Measurements from ENCODE around the gene GUCY2F.

GUCY2F gene

DNA sequence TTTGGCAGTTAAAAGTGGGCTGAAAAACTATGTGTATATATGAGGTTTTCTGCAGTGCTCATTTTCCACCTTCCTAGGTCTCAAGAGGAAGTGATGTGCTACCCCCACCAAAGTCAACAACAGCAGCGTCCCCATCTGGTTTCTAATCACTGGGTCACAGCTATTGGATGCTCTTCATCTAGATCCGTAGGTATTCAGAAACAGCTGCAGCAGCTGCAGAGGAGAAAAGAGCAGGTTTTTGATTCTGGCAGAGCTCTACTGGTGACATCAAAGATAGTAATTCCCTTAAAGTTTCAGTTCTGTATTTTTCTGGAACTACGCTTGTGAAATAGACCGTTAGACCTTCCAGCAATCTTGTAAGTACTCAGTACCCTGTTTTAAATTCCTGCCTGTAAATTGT lies 5.8 kb upstream of the GUCY2F start:
- H3K27ac ChIP-seq: no peak overlapping the region
- no peak for TF ChIP-seq ZFX (IDR thresholded peaks at IDR 0.05; ENCODE audit: borderline replicate concordance)
- TF ChIP-seq, protein P1, sequence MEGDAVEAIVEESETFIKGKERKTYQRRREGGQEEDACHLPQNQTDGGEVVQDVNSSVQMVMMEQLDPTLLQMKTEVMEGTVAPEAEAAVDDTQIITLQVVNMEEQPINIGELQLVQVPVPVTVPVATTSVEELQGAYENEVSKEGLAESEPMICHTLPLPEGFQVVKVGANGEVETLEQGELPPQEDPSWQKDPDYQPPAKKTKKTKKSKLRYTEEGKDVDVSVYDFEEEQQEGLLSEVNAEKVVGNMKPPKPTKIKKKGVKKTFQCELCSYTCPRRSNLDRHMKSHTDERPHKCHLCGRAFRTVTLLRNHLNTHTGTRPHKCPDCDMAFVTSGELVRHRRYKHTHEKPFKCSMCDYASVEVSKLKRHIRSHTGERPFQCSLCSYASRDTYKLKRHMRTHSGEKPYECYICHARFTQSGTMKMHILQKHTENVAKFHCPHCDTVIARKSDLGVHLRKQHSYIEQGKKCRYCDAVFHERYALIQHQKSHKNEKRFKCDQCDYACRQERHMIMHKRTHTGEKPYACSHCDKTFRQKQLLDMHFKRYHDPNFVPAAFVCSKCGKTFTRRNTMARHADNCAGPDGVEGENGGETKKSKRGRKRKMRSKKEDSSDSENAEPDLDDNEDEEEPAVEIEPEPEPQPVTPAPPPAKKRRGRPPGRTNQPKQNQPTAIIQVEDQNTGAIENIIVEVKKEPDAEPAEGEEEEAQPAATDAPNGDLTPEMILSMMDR (IDR thresholded peaks at IDR 0.05): no peak

DNA sequence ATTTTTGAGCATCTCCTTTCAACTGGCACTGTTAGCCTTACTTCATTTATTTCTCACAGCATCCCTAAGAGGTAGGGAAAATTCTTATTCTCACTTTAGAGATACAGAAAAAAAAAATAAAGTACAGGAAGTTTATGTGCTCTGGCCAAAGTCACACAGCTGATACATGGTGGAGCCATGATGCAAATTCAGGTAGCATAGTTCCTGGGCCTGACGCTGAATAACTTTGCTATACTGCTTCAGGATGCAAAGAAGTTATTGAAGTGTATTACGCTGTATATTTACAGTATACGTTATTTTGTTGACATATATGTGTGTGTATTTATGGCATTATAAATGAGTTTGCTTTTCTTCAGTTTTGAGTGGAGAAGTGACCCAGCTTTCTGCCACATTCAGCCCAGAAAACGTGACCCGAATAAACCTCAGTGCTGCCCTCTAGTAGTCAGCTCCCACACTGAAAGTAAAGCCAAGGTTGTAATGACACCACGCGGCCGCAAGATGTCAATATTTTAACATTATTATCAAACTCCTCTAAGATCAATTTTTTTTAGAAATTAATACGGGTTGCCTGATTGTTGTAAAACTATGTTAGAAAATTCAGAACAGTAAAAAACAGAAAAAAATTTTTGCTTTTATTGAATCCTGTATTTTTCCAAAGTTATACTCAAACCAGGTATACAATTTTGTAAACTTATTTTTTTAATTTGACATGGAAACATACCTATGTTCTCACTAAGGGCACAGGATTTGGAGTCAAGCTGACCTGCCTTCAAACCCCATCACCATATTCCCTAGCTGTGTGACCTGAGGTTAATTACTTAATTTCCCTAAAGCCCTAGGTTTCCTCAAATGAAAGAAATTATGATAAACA lies 3.8 kb upstream of the GUCY2F start:
- TF ChIP-seq, protein P1 (IDR thresholded peaks at IDR 0.05): peak; percentile 82
- no peak for TF ChIP-seq ZFX (IDR thresholded peaks at IDR 0.05; ENCODE audit: borderline replicate concordance)
- no peak overlapping the region for H3K27ac ChIP-seq

DNA sequence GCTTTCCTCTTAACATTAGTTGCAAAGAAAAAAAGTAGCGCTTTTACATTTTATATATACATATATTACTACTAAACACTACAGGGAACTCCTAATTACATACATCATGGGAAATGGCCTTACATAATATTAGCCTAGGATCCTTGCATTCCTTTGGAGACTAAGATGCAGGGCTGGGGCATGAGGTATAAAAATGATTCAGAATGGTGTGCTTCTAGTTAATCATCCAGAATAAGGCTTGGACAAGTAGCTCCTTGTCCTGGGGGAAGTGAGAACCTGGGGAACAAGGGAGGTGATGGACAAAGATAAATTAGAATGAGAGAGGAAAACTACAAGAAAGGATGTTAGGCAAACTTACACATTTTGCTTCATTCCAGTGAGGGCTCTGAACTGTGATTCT lies 3.0 kb upstream of the GUCY2F start:
- TF ChIP-seq, protein P1 (IDR thresholded peaks at IDR 0.05): no peak
- no peak for TF ChIP-seq ZFX (IDR thresholded peaks at IDR 0.05; ENCODE audit: borderline replicate concordance)
- no peak overlapping the region for H3K27ac ChIP-seq

DNA sequence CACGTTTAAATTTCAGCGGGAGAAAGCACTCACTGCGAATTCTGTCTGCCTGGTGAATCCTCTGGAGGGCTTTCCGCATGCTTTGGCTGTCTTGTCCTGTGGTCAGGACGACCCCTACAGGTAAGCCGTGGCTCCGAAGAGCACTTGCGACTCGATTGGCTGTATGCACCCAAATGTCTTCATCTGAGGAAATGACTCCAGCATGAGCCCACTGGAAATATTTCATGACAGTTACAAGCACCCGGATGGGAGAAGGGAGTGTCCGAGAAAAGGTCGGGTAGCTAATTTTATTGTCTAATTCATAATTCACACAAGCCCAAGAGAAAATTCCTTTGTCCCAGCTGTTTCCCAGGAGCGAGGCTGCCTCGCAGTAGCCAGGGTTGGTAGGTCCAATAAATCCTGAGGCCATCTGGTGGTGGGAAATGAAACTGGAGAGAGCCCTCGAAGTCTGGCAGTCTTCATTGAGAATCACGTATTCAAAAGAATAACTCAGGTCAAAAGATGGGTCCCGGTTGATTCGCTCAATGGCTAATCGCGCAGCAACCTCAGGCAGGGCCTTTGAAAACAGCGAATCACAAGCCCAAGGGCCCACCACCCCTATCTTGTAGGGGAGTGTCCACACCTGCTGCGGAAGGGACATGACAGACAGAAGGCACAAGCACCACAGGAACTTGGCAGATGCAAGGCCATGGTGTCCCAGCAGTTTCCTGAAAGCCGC lies 6.6 kb downstream of the GUCY2F start:
- TF ChIP-seq, protein P1 (IDR thresholded peaks at IDR 0.05): peak; percentile 76
- no peak for TF ChIP-seq ZFX (IDR thresholded peaks at IDR 0.05; ENCODE audit: borderline replicate concordance)
- no peak overlapping the region for H3K27ac ChIP-seq

DNA sequence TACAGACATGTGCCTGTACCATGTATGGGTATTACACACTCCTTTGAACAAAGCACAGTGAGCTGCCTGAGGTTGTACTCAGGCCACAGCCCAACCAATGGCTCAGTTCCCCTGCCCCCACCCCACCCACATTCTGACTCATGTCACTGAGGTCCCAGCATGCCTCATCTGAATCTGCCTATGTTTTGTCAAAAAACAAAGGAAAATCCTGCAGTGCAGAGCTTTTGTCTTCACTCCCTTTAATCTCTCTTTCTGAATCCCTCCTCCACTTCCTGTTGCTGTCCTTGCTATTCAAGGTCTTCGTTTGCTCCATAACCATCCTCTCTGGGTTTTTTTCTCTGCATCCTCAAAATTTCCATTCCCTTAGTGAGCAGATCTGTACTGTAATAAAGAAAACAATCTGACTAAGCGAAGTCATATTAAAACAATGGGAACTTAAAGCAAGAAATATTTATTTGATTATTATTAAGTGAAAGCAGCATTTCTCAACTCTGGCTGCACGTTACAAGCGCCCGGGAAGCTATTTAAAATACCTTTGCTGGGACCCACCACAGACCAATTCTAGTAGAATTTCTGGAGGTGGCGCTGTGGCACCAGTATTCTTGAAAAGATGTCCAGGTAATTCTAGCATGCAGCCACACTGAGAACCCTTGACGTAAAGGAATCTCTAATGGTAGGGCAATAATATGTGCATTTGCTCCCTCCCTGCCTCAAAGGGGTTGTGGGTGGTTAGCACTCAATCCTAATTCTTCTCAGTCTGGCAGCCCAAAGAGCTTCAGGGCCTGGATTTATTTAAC lies 8.7 kb downstream of the GUCY2F start:
- no peak for TF ChIP-seq ZFX (IDR thresholded peaks at IDR 0.05; ENCODE audit: borderline replicate concordance)
- TF ChIP-seq, protein P1 (IDR thresholded peaks at IDR 0.05): peak; percentile 23
- H3K27ac ChIP-seq: no peak overlapping the region

DNA sequence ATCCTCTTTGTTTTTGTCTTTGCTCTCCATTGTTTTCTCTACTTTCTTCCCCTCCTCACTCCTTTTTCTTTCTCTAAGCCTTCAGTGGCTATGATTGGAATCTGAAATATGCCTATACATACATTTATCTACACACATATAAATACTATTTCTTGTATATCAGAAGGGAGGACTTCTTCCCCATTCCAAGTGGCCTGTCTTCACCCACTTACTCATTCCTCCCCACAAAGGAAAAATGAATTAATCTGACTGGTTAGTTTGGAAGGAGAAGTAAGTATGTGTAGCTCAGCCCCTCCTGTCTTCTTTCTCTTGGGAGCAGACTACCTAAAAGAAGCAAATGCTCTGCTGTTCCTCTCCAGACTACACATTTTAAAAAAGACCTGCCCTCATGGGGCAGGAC lies 17.7 kb downstream of the GUCY2F start:
- H3K27ac ChIP-seq: no peak overlapping the region
- TF ChIP-seq ZFX (IDR thresholded peaks at IDR 0.05; ENCODE audit: borderline replicate concordance): no peak

DNA sequence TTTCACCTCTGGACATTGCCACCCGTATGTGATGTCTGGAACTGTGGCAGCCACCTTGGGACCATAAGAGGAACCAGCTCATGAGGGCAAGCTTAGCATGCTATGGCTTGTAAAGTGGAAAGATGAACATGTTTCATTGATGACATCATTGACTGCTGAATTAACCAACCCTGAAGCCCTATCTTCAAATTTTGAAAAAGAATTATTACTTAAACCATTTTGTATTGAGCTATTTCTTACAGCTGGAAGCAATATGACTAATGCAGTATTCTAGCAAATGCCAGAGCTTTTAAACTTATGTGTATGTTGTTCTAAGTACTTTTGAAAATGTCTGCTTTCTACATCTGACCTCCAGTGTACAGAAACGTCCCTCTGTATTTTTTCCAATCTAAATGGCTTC lies 18.1 kb downstream of the GUCY2F start:
- H3K27ac ChIP-seq: no peak overlapping the region
- no peak for TF ChIP-seq ZFX (IDR thresholded peaks at IDR 0.05; ENCODE audit: borderline replicate concordance)
- TF ChIP-seq, protein P1 (IDR thresholded peaks at IDR 0.05): no peak

Data from 22Rv1 (cell line).